ENCODE results near the gene DAAM2. TPM values are rescaled to one million over a fixed set of nuclear protein-coding genes. Genes with fewer than 3 reads are reported as not detected.

DAAM2 gene
- total and polyA plus RNA-seq, 2 of the 8 experiments (the other 6 are each of a cell fraction or from before 2014, with no cell fraction given): 1.5 to 2.9 TPM

DNA sequence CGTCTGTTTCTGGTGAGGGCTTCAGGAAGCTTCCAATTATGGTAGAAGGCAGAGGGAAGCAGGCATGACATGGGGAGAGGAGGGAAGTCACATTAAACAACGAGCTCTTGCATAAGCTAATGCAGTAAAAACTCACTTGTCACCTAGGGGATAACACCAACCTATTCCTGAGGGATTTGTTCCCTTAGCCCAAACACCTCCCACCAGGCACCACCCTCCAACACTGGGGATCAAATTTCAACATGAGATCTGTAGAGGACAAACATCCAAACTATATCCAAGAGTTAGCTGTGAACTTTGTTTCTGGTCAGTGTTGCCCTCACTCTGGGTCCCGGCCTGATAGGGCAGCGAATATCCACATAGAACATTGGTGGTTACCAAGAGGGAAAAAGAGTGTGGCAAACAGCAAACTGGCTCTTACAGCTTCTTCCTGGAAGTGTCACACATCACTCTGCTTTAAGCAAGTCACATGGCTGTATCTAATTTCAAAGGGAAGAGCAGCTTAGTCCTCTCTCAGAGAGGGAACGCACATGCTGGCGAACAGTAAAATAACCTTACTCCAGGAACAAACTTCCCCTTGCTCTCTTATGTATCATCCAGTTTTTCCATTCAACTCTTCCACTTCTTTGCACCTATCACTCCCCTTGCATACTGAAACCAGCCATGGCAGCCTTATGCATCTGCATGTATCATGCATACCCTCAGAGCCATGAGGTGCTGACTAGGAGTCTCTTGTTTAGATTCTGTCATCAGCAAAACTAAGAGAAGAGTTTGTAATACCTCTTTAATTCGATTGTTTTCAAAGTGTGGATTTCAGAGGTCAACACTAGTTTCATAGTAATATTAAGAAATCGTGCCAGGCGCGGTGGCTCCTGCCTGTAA, 146.8 kb downstream of the DAAM2 start:
- H3K36me3 ChIP-seq (ENCODE audit: control insufficient read depth in 2 of 4, insufficient read depth in 4 of 4, low read length in 3 of 4): no peaks in the 10 kb centered on the region
- H3K4me3 ChIP-seq (ENCODE audit: extremely low read depth in 1 of 4, insufficient read depth in 2 of 4, low read depth in 3 of 4, low read length in 4 of 4): no peak overlapping the region; a peak in 2 of 8 replicates
- no peak overlapping the region for H3K9ac ChIP-seq (replicated peaks in 1 of 4; ENCODE audit: extremely low read depth in 1 of 4, low read depth in 3 of 4, low read length in 3 of 4)
- no peak overlapping the region for H2AK5ac ChIP-seq (ENCODE audit: low read depth, low read length)
- FAIRE-seq: peak; percentile 28
- no peak overlapping the region for H2BK5ac ChIP-seq (ENCODE audit: low read depth, low read length)
- ChIA-PET CTCF (ENCODE audit: partially characterized antibody) (no interaction called here), POLR2A (ENCODE audit: partially characterized antibody) (interaction anchor here (1.0 kb wide), 1 partner anchor 10 kb away, joined by 3 read pairs; no protein-coding TSS in a partner anchor)
- no peak overlapping the region for H3K56ac ChIP-seq (replicated peaks; ENCODE audit: insufficient read length, low read depth, low read length)
- no peak for DNase-seq (ENCODE audit: low read depth in 1 of 2, low spot score in 2 of 2)
- H3K27ac ChIP-seq (ENCODE audit: low read depth, low read length): no peak overlapping the region
- H3K4me1 ChIP-seq (replicated peaks in 1 of 4; ENCODE audit: control insufficient read depth in 3 of 4, insufficient read depth in 4 of 4, low read length in 3 of 4): peaks cover 3 to 13% (median 7%) of the 10 kb centered on the region in 4 experiments; a peak in 6 of 7 replicates
- no peak overlapping the region for H3K14ac ChIP-seq (ENCODE audit: insufficient read length)
- H2BK120ac ChIP-seq (replicated peaks; ENCODE audit: low read depth, low read length): peak overlapping the region; percentile 12
- H2BK15ac ChIP-seq (ENCODE audit: low read length): no peak overlapping the region
- H4K91ac ChIP-seq (replicated peaks; ENCODE audit: insufficient read length, low read length): no peak overlapping the region
- peak overlapping the region; percentile 97 for H2AFZ ChIP-seq (ENCODE audit: low read length)
- H3K79me1 ChIP-seq (ENCODE audit: low read depth, low read length): no peaks in the 10 kb centered on the region
- H4K8ac ChIP-seq (ENCODE audit: extremely low read depth, insufficient read depth, low read length): no peak overlapping the region
- no peaks in the 10 kb centered on the region for H3K79me2 ChIP-seq (ENCODE audit: control insufficient read depth in 1 of 2, insufficient read depth in 2 of 2, low read length in 2 of 2)
- no peaks in the 10 kb centered on the region for H3K9me3 ChIP-seq (ENCODE audit: insufficient read depth in 2 of 2, low read depth in 1 of 2, low read length in 1 of 2)
- 84% methylated on average over 10 of the region's 10 CpGs; no CpG with 5 or more reads in 1 of the 2 experiments for WGBS, 2 experiments (ENCODE audit: extremely low coverage in 1 of 2, insufficient coverage in 1 of 2, insufficient read length in 1 of 2, insufficient replicate concordance in 2 of 2, low coverage in 1 of 2, low lambda C conversion rate in 2 of 2, missing lambda C conversion rate in 1 of 2)
- TF ChIP-seq CREB1 (IDR thresholded peaks at IDR 0.05) (no peak), ASH2L (IDR thresholded peaks at IDR 0.05; ENCODE audit: low read length) (peak; percentile 56), CBX5 (IDR thresholded peaks at IDR 0.05; ENCODE audit: low read depth, low read length) (no peak)
- TF ChIP-seq, protein P1, sequence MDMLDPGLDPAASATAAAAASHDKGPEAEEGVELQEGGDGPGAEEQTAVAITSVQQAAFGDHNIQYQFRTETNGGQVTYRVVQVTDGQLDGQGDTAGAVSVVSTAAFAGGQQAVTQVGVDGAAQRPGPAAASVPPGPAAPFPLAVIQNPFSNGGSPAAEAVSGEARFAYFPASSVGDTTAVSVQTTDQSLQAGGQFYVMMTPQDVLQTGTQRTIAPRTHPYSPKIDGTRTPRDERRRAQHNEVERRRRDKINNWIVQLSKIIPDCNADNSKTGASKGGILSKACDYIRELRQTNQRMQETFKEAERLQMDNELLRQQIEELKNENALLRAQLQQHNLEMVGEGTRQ (IDR thresholded peaks at IDR 0.05; ENCODE audit: low read length): peak; percentile 23; the same call in 1 of the 2 replicates
- TF ChIP-seq, protein P2, sequence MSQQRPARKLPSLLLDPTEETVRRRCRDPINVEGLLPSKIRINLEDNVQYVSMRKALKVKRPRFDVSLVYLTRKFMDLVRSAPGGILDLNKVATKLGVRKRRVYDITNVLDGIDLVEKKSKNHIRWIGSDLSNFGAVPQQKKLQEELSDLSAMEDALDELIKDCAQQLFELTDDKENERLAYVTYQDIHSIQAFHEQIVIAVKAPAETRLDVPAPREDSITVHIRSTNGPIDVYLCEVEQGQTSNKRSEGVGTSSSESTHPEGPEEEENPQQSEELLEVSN (IDR thresholded peaks at IDR 0.05): peak; percentile 58; the same call in 1 of the 2 replicates
- H3K18ac ChIP-seq (ENCODE audit: extremely low read depth, low read length): no peak overlapping the region
- peaks cover under 1% of the 10 kb centered on the region; the same call in 1 of the 2 replicates for H3K23me2 ChIP-seq (ENCODE audit: low read depth, low read length)
- H3K4me2 ChIP-seq (ENCODE audit: insufficient read depth in 1 of 2, low read depth in 2 of 2, low read length in 2 of 2): peak overlapping the region in 1 of 2 experiments; percentile 30; a peak in 1 of 4 replicates
- no peak overlapping the region for H2BK12ac ChIP-seq (ENCODE audit: low read depth, low read length)
- H3K23ac ChIP-seq (ENCODE audit: insufficient read length): no peak overlapping the region
- no peaks in the 10 kb centered on the region for H4K20me1 ChIP-seq (replicated peaks in 1 of 2; ENCODE audit: control insufficient read depth in 1 of 2, insufficient read depth in 2 of 2, low read length in 2 of 2)
- no peaks in the 10 kb centered on the region for H3K27me3 ChIP-seq (replicated peaks in 1 of 4; ENCODE audit: control insufficient read depth in 3 of 4, extremely low read depth in 1 of 4, insufficient read depth in 3 of 4, low read length in 3 of 4)
- H3K4ac ChIP-seq (replicated peaks; ENCODE audit: insufficient read length, low read depth, low read length): no peak overlapping the region
- H4K5ac ChIP-seq (ENCODE audit: insufficient read length, low read depth, low read length): peak overlapping the region; percentile 24
- no peak overlapping the region for H2BK20ac ChIP-seq (ENCODE audit: low read length)
